Neutrophil (primary cell): ENCODE data around the gene RGS17.
"Not testable (repeated sequence)": the region's sequence is repeated elsewhere in the genome, so short reads cannot be mapped to it uniquely, and the experiment has no call there.

Source experiments
- H3K27ac ChIP-seq: fragments of 200-600 bp; sonication (generic); 2 replicates; pipeline ENCODE4 v1.5.1; 2016; ENCODE audit warnings: mild to moderate bottlenecking, moderate library complexity
- H3K27me3 ChIP-seq: fragments of 200-600 bp; sonication (generic); 2 replicates; pipeline ENCODE4 v1.6.0; 2016; ENCODE audit warnings: mild to moderate bottlenecking
- H3K36me3 ChIP-seq: fragments of 200-600 bp; sonication (generic); 2 replicates; pipeline ENCODE4 v1.5.1; 2017
- H3K4me1 ChIP-seq, 2 experiments: fragments of 200-600 bp in 1 of 2; sonication (generic) in 1 of 2; 1 replicate in 1 of 2; 2 replicates in 1 of 2; pipeline versions ENCODE4 v1.5.1 to v1.6.1; 2013 to 2016; ENCODE audit warnings: low read depth in 1 of 2, low read length in 1 of 2, mild to moderate bottlenecking in 1 of 2, moderate library complexity in 1 of 2; ENCODE audit not compliant: control insufficient read depth in 1 of 2, insufficient read depth in 1 of 2
- H3K4me3 ChIP-seq, 2 experiments: fragments of 200-600 bp in 1 of 2; sonication (generic) in 1 of 2; 1 replicate in 1 of 2; 2 replicates in 1 of 2; pipeline ENCODE4 v1.5.1; 2013 to 2016; ENCODE audit warnings: low read depth in 1 of 2, low read length in 1 of 2, mild to moderate bottlenecking in 1 of 2, moderate library complexity in 1 of 2
- H3K9me3 ChIP-seq: fragments of 200-600 bp; sonication (generic); 2 replicates; pipeline ENCODE4 v1.5.1; 2016
- CTCF ChIP-seq: fragments of 200-600 bp; sonication (generic); IDR thresholded peaks from 2 replicates; pipeline ENCODE4 v1.5.1; 2016; ENCODE audit warnings: antibody characterized with exemption

Gene RGS17

GRCh38 chr6:153121311-153121710, 9.8 kb downstream of the RGS17 start:
- Histone ChIP-seq H3K27me3 (peaks cover 8% of the 10 kb centered on the region), H3K36me3 (no peaks in the 10 kb centered on the region), H3K4me1 (no peaks in the 10 kb centered on the region), H3K9me3 (no peaks in the 10 kb centered on the region), H3K27ac (no peak overlapping the region), H3K4me3 (no peak overlapping the region)
- no peak for TF ChIP-seq CTCF

GRCh38 chr6:153117986-153118879, 12.8 kb downstream of the RGS17 start:
- no peak overlapping the region for H3K27ac ChIP-seq
- no peak for TF ChIP-seq CTCF

GRCh38 chr6:153111082-153111481, 20.0 kb downstream of the RGS17 start:
- not testable (repeated sequence) for H3K27me3 ChIP-seq, H3K27ac ChIP-seq, H3K36me3 ChIP-seq, H3K9me3 ChIP-seq, H3K4me1 ChIP-seq, H3K4me3 ChIP-seq

More at GRCh38 chr6:153117986-153118879, 12.8 kb downstream of the RGS17 start:
- no peak overlapping the region for H3K4me3 ChIP-seq
- H3K36me3 ChIP-seq, result no peaks in the 10 kb centered on the region
- no peaks in the 10 kb centered on the region for H3K27me3 ChIP-seq
- no peaks in the 10 kb centered on the region for H3K4me1 ChIP-seq
- H3K9me3 ChIP-seq, result no peaks in the 10 kb centered on the region

- not testable (repeated sequence) for H3K9me3 ChIP-seq, H3K27me3 ChIP-seq, H3K36me3 ChIP-seq, H3K4me3 ChIP-seq, H3K4me1 ChIP-seq, H3K27ac ChIP-seq
Measured at GRCh38 chr6:153110612-153111011, 20.5 kb downstream of the RGS17 start.

- H3K4me1 ChIP-seq, result no peaks in the 10 kb centered on the region
- H3K36me3 ChIP-seq, result no peaks in the 10 kb centered on the region
- H3K27ac ChIP-seq, result no peak overlapping the region
- TF ChIP-seq CTCF, result no peak
- H3K4me3 ChIP-seq, result no peak overlapping the region
- H3K9me3 ChIP-seq, result no peaks in the 10 kb centered on the region
- no peaks in the 10 kb centered on the region for H3K27me3 ChIP-seq
Measured at GRCh38 chr6:153108315-153108714, 22.8 kb downstream of the RGS17 start.

- TF ChIP-seq CTCF, result no peak
- Histone ChIP-seq H3K4me3 (no peak overlapping the region), H3K27ac (no peak overlapping the region), H3K4me1 (no peaks in the 10 kb centered on the region), H3K9me3 (no peaks in the 10 kb centered on the region), H3K27me3 (no peaks in the 10 kb centered on the region), H3K36me3 (no peaks in the 10 kb centered on the region)
Measured at GRCh38 chr6:153106021-153106420, 25.1 kb downstream of the RGS17 start.
